Tibial nerve (tissue), 4 donors: ENCODE results near the gene CNKSR2.

Source experiments
- EP300 ChIP-seq, 2 donors: sonication (generic); formaldehyde crosslinking; IDR thresholded peaks; one replicate each; pipeline ENCODE4 v1.6.1; 2017; ENCODE audit warnings: antibody characterized with exemption in 2 of 2, mild to moderate bottlenecking in 1 of 2
- POLR2A ChIP-seq, 2 donors: fragments of 450-650 bp; IDR thresholded peaks; one replicate each; pipeline ENCODE4 v1.6.1; 2017; ENCODE audit warnings: antibody characterized with exemption in 2 of 2, mild to moderate bottlenecking in 2 of 2, moderate library complexity in 2 of 2
- TF ChIP-seq, protein P1 (sequence below), 5 experiments: fragments of 200-600 bp in 3 of 5; fragments of 450-650 bp in 2 of 5; sonication (generic) in 3 of 5; IDR thresholded peaks; one replicate each; pipeline ENCODE4 v1.5.1; 2016 to 2019; ENCODE audit warnings: antibody characterized with exemption in 5 of 5, mild to moderate bottlenecking in 3 of 5, moderate library complexity in 2 of 5

- TF ChIP-seq, protein P1, sequence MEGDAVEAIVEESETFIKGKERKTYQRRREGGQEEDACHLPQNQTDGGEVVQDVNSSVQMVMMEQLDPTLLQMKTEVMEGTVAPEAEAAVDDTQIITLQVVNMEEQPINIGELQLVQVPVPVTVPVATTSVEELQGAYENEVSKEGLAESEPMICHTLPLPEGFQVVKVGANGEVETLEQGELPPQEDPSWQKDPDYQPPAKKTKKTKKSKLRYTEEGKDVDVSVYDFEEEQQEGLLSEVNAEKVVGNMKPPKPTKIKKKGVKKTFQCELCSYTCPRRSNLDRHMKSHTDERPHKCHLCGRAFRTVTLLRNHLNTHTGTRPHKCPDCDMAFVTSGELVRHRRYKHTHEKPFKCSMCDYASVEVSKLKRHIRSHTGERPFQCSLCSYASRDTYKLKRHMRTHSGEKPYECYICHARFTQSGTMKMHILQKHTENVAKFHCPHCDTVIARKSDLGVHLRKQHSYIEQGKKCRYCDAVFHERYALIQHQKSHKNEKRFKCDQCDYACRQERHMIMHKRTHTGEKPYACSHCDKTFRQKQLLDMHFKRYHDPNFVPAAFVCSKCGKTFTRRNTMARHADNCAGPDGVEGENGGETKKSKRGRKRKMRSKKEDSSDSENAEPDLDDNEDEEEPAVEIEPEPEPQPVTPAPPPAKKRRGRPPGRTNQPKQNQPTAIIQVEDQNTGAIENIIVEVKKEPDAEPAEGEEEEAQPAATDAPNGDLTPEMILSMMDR (IDR thresholded peaks at IDR 0.05), result no peak
- TF ChIP-seq POLR2A (IDR thresholded peaks at IDR 0.05), result no peak
- TF ChIP-seq EP300 (IDR thresholded peaks at IDR 0.05), result no peak
Observed at GRCh38 chrX:21606002-21606401, 231.8 kb downstream of the CNKSR2 start.
